Activated CD8-positive, alpha-beta T cell treated with anti-CD3 and anti-CD28 coated beads for 36 hours (primary cell): Measurements from ENCODE around the gene TAF6L. TPM values are rescaled to one million over a fixed set of nuclear protein-coding genes. Genes with fewer than 3 reads are reported as not detected.

Source experiments
- ATAC-seq: fragments of 200-7000 bp; cut with Tn5 transposase; one replicate; pipeline ENCODE4 v1.10.0; 2021; ENCODE audit warnings: mild to moderate bottlenecking, moderate library complexity
- CTCF ChIA-PET: fragments of 350-600 bp; sonication (Branson Sonifier 250); formaldehyde crosslinking; loops from one replicate; lab custom pipeline; 2021; ENCODE audit warnings: antibody characterized with exemption; lab: Charles Lee
- POLR2A ChIA-PET: fragments of 350-600 bp; sonication (Branson Sonifier 250); formaldehyde crosslinking; loops from one replicate; lab custom pipeline; 2021; ENCODE audit warnings: antibody characterized with exemption; lab: Charles Lee
- DNase-seq: peaks from one replicate; pipeline ENCODE4 v3.0.0-alpha.2; 2020
- H3K27ac Mint-ChIP-seq: one replicate; pipeline ENCODE4 v1.8.0; 2021; ENCODE audit warnings: mild to moderate bottlenecking, mixed read lengths
- H3K27me3 Mint-ChIP-seq: one replicate; pipeline ENCODE4 v1.8.0; 2021; ENCODE audit warnings: mixed read lengths
- H3K36me3 Mint-ChIP-seq: one replicate; pipeline ENCODE4 v1.8.0; 2021; ENCODE audit warnings: low read depth, mixed read lengths
- H3K4me1 Mint-ChIP-seq: one replicate; pipeline ENCODE4 v1.8.0; 2021; ENCODE audit warnings: low read depth, mixed read lengths
- H3K4me3 Mint-ChIP-seq: one replicate; pipeline ENCODE4 v1.8.0; 2021; ENCODE audit warnings: mild to moderate bottlenecking, moderate library complexity, mixed read lengths
- H3K9me3 Mint-ChIP-seq: one replicate; pipeline ENCODE4 v1.8.0; 2021; ENCODE audit warnings: mixed read lengths
- CTCF ChIP-seq: fragments of 200-600 bp; IDR thresholded peaks from one replicate; pipeline ENCODE4 v1.8.0; 2022; ENCODE audit warnings: antibody characterized with exemption, mild to moderate bottlenecking
- intact Hi-C: fragments of 100-400 bp; cut with micrococcal nuclease; formaldehyde crosslinking; loops from one replicate; pipeline ENCODE4 v1.10.0; 2022
- total RNA-seq, 2 experiments: library from RNA; stranded (reverse); gene quantifications; one replicate each; pipeline ENCODE4 v1.2.3, GENCODE V29; 2021

TAF6L gene
- total RNA-seq, 2 experiments from 2014 or later = 13.7 to 16.7 TPM

GRCh38 chr11:62726156-62726914 lies 44.9 kb upstream of the TAF6L start:
- Mint-ChIP-seq H3K4me1 (peaks cover 46% of the 10 kb centered on the region), H3K4me3 (peak overlapping the region; percentile 95), H3K27ac (peak overlapping the region; percentile 99), H3K27me3 (no peaks in the 10 kb centered on the region), H3K36me3 (peaks cover 64% of the 10 kb centered on the region), H3K9me3 (no peaks in the 10 kb centered on the region)
- no peak for TF ChIP-seq CTCF
- ATAC-seq = no peak
- POLR2A ChIA-PET = interaction anchor here (0.7 to 7.5 kb wide), 17 partner anchors 10 to 155 kb away, joined by 3 to 75 read pairs (median 4); partner anchors contain the start of genes BSCL2, INTS5, LBHD1 and SLC3A2
- peak; percentile 26 for DNase-seq
- intact Hi-C loops = loop anchor here (5.0 kb wide), 1 partner anchor 36 kb away; the partner anchor contains the start of gene POLR2G
- CTCF ChIA-PET = interaction anchor here (0.6 to 2.3 kb wide), 10 partner anchors 17 to 154 kb away, joined by 3 to 11 read pairs (median 3); partner anchors contain the start of genes SLC3A2, TAF6L and ZBTB3

- peaks cover 60% of the 10 kb centered on the region for H3K36me3 Mint-ChIP-seq
- no peaks in the 10 kb centered on the region for H3K9me3 Mint-ChIP-seq
- H3K4me1 Mint-ChIP-seq = peaks cover 46% of the 10 kb centered on the region
- no peak for DNase-seq
- ChIA-PET CTCF (interaction anchor here (0.8 to 2.2 kb wide), 9 partner anchors 9 to 302 kb away, joined by 3 to 11 read pairs (median 4); partner anchors contain the start of genes SLC3A2, TAF6L and ZBTB3), POLR2A (interaction anchor here (0.7 to 7.5 kb wide), 20 partner anchors 10 to 154 kb away, joined by 3 to 75 read pairs (median 4); partner anchors contain the start of genes BSCL2, GNG3, INTS5 and LBHD1)
- H3K4me3 Mint-ChIP-seq = peak overlapping the region; percentile 95
- intact Hi-C loops = loop anchor here (5.0 kb wide), 1 partner anchor 35 kb away; the partner anchor contains the start of gene POLR2G
- TF ChIP-seq CTCF = no peak
- H3K27ac Mint-ChIP-seq = peak overlapping the region; percentile 99
- no peaks in the 10 kb centered on the region for H3K27me3 Mint-ChIP-seq
- no peak for ATAC-seq
Observed at GRCh38 chr11:62726915-62727164, 44.4 kb upstream of the TAF6L start.

- CTCF ChIA-PET = interaction anchor here (0.6 to 2.2 kb wide), 12 partner anchors 10 to 303 kb away, joined by 3 to 11 read pairs (median 4); partner anchors contain the start of genes SLC3A2, TAF6L and ZBTB3
- Mint-ChIP-seq H3K4me1 (peaks cover 41% of the 10 kb centered on the region), H3K4me3 (peak within 1 kb of the TSS; percentile 95), H3K27ac (peak within 1 kb of the TSS; percentile 99), H3K9me3 (no peaks in the 10 kb centered on the region), H3K27me3 (no peaks in the 10 kb centered on the region), H3K36me3 (peaks cover 56% of the 10 kb centered on the region)
- TF ChIP-seq CTCF = no peak
- intact Hi-C loops = loop anchor here (5.0 kb wide), 1 partner anchor 35 kb away; the partner anchor contains the start of gene POLR2G
- DNase-seq = peak; percentile 98
- POLR2A ChIA-PET = interaction anchor here (0.6 to 7.5 kb wide), 26 partner anchors 11 to 156 kb away, joined by 3 to 75 read pairs (median 4); partner anchors contain the start of genes BSCL2, GNG3, INTS5 and LBHD1
- peak; percentile 92 for ATAC-seq
Observed at GRCh38 chr11:62727165-62727871, 43.9 kb upstream of the TAF6L start, which contains the start of gene HNRNPUL2. Gene HNRNPUL2 (minus strand): TSS chr11:62727457. CDS start chr11:62727156, 301 bp downstream.

GRCh38 chr11:62727872-62728170 lies 43.4 kb upstream of the TAF6L start:
- Mint-ChIP-seq H3K4me1 (peaks cover 36% of the 10 kb centered on the region), H3K4me3 (peak overlapping the region; percentile 95), H3K9me3 (no peaks in the 10 kb centered on the region), H3K36me3 (peaks cover 50% of the 10 kb centered on the region), H3K27ac (peak overlapping the region; percentile 99), H3K27me3 (no peaks in the 10 kb centered on the region)
- ATAC-seq = peak; percentile 64
- DNase-seq = peak; percentile 90
- ChIA-PET POLR2A (interaction anchor here (0.6 to 7.5 kb wide), 22 partner anchors 11 to 157 kb away, joined by 3 to 75 read pairs (median 4); partner anchors contain the start of genes BSCL2, GNG3, INTS5 and SLC3A2), CTCF (interaction anchor here (0.6 to 2.2 kb wide), 13 partner anchors 10 to 303 kb away, joined by 3 to 11 read pairs (median 4); partner anchors contain the start of genes SLC3A2, TAF6L and ZBTB3)
- TF ChIP-seq CTCF = no peak
- intact Hi-C loops = loop anchor here (5.0 kb wide), 1 partner anchor 34 kb away; the partner anchor contains the start of gene POLR2G
